ENCODE results near the gene RHOBTB3. TPM values are rescaled to one million over a fixed set of nuclear protein-coding genes. Genes with fewer than 3 reads are reported as not detected.

RHOBTB3 gene
- total and polyA plus RNA-seq, 10 of the 15 experiments (the other 5 are each of a cell fraction or from before 2014, with no cell fraction given), result 3.6 to 42.8 (median 8.4) TPM

- TF ChIP-seq, protein P1, sequence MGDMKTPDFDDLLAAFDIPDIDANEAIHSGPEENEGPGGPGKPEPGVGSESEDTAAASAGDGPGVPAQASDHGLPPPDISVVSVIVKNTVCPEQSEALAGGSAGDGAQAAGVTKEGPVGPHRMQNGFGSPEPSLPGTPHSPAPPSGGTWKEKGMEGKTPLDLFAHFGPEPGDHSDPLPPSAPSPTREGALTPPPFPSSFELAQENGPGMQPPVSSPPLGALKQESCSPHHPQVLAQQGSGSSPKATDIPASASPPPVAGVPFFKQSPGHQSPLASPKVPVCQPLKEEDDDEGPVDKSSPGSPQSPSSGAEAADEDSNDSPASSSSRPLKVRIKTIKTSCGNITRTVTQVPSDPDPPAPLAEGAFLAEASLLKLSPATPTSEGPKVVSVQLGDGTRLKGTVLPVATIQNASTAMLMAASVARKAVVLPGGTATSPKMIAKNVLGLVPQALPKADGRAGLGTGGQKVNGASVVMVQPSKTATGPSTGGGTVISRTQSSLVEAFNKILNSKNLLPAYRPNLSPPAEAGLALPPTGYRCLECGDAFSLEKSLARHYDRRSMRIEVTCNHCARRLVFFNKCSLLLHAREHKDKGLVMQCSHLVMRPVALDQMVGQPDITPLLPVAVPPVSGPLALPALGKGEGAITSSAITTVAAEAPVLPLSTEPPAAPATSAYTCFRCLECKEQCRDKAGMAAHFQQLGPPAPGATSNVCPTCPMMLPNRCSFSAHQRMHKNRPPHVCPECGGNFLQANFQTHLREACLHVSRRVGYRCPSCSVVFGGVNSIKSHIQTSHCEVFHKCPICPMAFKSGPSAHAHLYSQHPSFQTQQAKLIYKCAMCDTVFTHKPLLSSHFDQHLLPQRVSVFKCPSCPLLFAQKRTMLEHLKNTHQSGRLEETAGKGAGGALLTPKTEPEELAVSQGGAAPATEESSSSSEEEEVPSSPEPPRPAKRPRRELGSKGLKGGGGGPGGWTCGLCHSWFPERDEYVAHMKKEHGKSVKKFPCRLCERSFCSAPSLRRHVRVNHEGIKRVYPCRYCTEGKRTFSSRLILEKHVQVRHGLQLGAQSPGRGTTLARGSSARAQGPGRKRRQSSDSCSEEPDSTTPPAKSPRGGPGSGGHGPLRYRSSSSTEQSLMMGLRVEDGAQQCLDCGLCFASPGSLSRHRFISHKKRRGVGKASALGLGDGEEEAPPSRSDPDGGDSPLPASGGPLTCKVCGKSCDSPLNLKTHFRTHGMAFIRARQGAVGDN (IDR thresholded peaks at IDR 0.05), result peak; percentile 40; the same call in 1 of the 2 replicates
- no peak for TF ChIP-seq SREBF1 (IDR thresholded peaks at IDR 0.05; ENCODE audit: low read length)
These were observed 92.1 kb downstream of the RHOBTB3 start (continued) for GRCh38 chr5:95823218-95823737.

DNA sequence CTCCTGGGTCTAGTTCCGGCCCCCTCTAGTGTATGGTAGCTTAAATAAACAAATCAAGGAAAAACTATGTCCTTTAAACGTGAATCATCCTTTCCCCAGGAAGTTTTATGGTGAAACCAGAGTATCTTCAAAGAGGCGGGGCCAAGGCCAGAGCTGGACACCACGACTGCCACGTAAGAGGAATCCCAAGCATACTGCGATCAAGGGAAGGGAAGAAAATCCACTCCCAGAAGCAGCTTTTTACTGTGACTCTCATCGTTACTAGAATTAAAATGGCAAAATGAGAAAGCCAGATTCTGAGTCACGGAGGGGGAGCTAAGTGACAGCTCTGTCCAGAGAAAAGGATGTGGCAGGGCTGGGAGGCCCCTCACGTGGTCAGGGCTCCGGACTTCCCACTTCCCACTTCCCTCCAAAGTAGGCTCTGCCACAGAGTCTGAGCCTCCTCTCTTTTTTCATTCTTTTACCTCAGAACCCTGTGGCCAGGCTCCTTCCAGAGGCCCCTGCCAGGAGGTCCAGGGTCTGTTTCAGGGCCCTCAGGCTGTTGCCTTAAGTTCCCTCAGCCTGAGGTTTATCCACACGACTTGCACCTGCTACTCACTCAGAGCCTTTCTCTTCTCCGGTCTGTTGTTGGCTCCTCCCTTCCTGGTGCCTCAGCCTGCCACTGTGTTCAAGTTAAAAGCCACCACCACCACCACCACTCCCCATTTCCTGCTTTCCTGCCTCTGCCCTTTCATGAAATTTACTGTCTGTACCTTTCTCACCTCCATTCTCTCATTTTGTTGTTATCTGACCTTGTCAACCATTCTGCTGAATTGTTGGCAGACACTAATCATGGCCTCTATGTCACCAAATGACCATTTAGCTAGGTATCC is 92.8 kb downstream of the RHOBTB3 start:
- Histone ChIP-seq H3K36me3 (ENCODE audit: control insufficient read depth in 2 of 2, insufficient read depth in 2 of 2, low read length in 1 of 2) (no peaks in the 10 kb centered on the region), H2AFZ (ENCODE audit: control insufficient read depth, low read depth, low read length) (peak overlapping the region; percentile 83), H3K9me3 (replicated peaks; ENCODE audit: control insufficient read depth, insufficient read depth, low read length) (no peaks in the 10 kb centered on the region), H3K79me2 (ENCODE audit: control insufficient read depth, insufficient read depth, low read length) (peaks cover 36% of the 10 kb centered on the region), H3K4me1 (ENCODE audit: control insufficient read depth, insufficient read depth, low read length) (peaks cover 18% of the 10 kb centered on the region), H3K4me3 (peak overlapping the region; percentile 87), H3K4me2 (ENCODE audit: control insufficient read depth, insufficient read depth) (peak overlapping the region; percentile 99), H3K27me3 (replicated peaks in 1 of 2; ENCODE audit: control insufficient read depth in 2 of 2, insufficient read depth in 2 of 2, low read length in 1 of 2) (no peaks in the 10 kb centered on the region), H3K9ac (ENCODE audit: control insufficient read depth, insufficient read depth, low read length) (peak overlapping the region; percentile 76), H3K27ac (ENCODE audit: control insufficient read depth, insufficient read depth) (peak overlapping the region; percentile 86), H4K20me1 (ENCODE audit: control insufficient read depth, insufficient read depth) (no peaks in the 10 kb centered on the region)
- POLR2A ChIA-PET, result interaction anchor here (0.9 to 10.1 kb wide), 12 partner anchors 8 to 752 kb away, joined by 3 to 153 read pairs (median 4); partner anchors contain the start of gene RFESD
- DNase-seq (ENCODE audit: low read depth, low spot score), result no peak
- no TSS peak for BruUV-seq (replicated peaks)
- peak; percentile 54 for ATAC-seq
- SMC1A ChIA-PET (ENCODE audit: uncharacterized antibody, unreplicated experiment), result interaction anchor here (0.6 to 15.2 kb wide), 18 partner anchors 7 to 257 kb away, joined by 3 to 320 read pairs (median 8); partner anchors contain the start of genes RFESD and RHOBTB3
- RAD21 ChIA-PET (ENCODE audit: unreplicated experiment), result interaction anchor here (0.9 to 12.7 kb wide), 12 partner anchors 7 to 179 kb away, joined by 3 to 186 read pairs (median 8); partner anchors contain the start of genes RFESD and RHOBTB3
- no peak for FAIRE-seq
- in situ Hi-C loops (cut with MboI) (no loop called here), intact Hi-C loops (cut with micrococcal nuclease; ENCODE audit: unreplicated experiment) (loop anchor here (1.0 to 5.0 kb wide), 2 partner anchors 10 to 92 kb away; partner anchors contain the start of gene RHOBTB3)
- CTCF ChIA-PET, result interaction anchor here (0.9 to 11.4 kb wide), 15 partner anchors 15 to 160 kb away, joined by 3 to 145 read pairs (median 4); no protein-coding TSS in a partner anchor
- WGBS (ENCODE audit: insufficient coverage, insufficient replicate concordance, low lambda C conversion rate, missing lambda C conversion rate), result 2% methylated on average over 12 of the region's 12 CpGs
- TF ChIP-seq BHLHE40 (IDR thresholded peaks at IDR 0.05; ENCODE audit: borderline replicate concordance in 1 of 2, low read depth in 2 of 2, low read length in 1 of 2) (peak; percentile 56 to 64; a peak in 1 of 4 replicates), LARP7 (IDR thresholded peaks at IDR 0.05) (0 out of 2 replicates have a peak, but pooled peaks have one; percentile 7), MLLT1 (IDR thresholded peaks at IDR 0.05) (peak; percentile 15; the same call in 1 of the 2 replicates), RAD51 (IDR thresholded peaks at IDR 0.05) (peak; percentile 85), PAX5 (IDR thresholded peaks at IDR 0.05; ENCODE audit: borderline replicate concordance, low read depth, low read length) (0 out of 2 replicates have a peak, but pooled peaks have one; percentile 10), SPI1 (IDR thresholded peaks at IDR 0.05; ENCODE audit: borderline replicate concordance, insufficient read depth, low read depth, low read length) (peak; percentile 77), NFIC (IDR thresholded peaks at IDR 0.05; ENCODE audit: low read depth, low read length) (peak; percentile 41; the same call in 1 of the 2 replicates), RUNX3 (IDR thresholded peaks at IDR 0.05; ENCODE audit: low read length) (peak; percentile 63), CBX5 (IDR thresholded peaks at IDR 0.05; ENCODE audit: low read depth) (no peak), IKZF2 (IDR thresholded peaks at IDR 0.05) (peak; percentile 67 to 86; a peak in 3 of 4 replicates)
